ENCODE data around the gene NSMCE3. TPM values are rescaled to one million over a fixed set of nuclear protein-coding genes. Genes with fewer than 3 reads are reported as not detected.

The NSMCE3 gene
- total and polyA plus RNA-seq, 12 donors, result 8.0 to 16.9 (median 12.9) TPM

GRCh38 chr15:29311696-29312095, 42.1 kb upstream of the NSMCE3 start:
- TF ChIP-seq CTCF (IDR thresholded peaks at IDR 0.05) (no peak), POLR2A (IDR thresholded peaks at IDR 0.05) (no peak)
- no peak for DNase-seq

GRCh38 chr15:29309139-29309538, 39.5 kb upstream of the NSMCE3 start:
- TF ChIP-seq CTCF (IDR thresholded peaks at IDR 0.05) (no peak), POLR2A (IDR thresholded peaks at IDR 0.05) (no peak)
- Histone ChIP-seq H3K4me1 (replicated peaks in 1 of 2) (no peaks in the 10 kb centered on the region), H3K27me3 (no peaks in the 10 kb centered on the region), H3K27ac (no peak overlapping the region), H3K9me3 (replicated peaks in 1 of 3) (no peaks in the 10 kb centered on the region), H3K4me3 (no peak overlapping the region), H3K36me3 (replicated peaks in 1 of 2) (no peaks in the 10 kb centered on the region)
- intact Hi-C loops (cut with DNase I), result no loop called here
- 82 to 94% (median 92%) methylated on average over 3 to 5 of the region's 5 CpGs for WGBS, 4 donors
- no peak for DNase-seq

More at GRCh38 chr15:29311696-29312095, 42.1 kb upstream of the NSMCE3 start:
- intact Hi-C loops (cut with DNase I), result no loop called here
- Histone ChIP-seq H3K27ac (no peak overlapping the region), H3K36me3 (replicated peaks in 1 of 2) (no peaks in the 10 kb centered on the region), H3K4me1 (replicated peaks in 1 of 2) (no peaks in the 10 kb centered on the region), H3K4me3 (no peak overlapping the region), H3K9me3 (replicated peaks in 1 of 3) (no peaks in the 10 kb centered on the region), H3K27me3 (no peaks in the 10 kb centered on the region)

DNA sequence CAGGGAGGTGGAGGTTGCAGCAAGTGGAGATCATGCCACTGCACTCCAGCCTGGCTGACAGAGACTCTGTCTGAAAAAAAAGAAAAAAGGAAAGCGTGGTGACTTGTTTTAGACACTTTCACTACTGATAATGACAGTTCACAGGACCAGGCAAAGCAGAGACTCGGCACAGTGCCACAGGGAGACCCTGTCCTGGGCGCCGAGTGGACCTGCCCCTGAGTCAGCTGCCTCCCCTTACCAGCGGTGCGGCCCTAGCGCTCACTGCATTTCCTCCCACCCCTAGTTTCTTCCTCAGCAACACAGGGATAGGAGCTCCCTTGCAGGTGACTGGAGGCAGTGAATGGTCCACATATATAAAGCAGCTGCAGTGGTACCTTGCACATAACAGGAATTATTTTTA, 38.7 kb upstream of the NSMCE3 start:
- H3K27ac ChIP-seq, result no peak overlapping the region

DNA sequence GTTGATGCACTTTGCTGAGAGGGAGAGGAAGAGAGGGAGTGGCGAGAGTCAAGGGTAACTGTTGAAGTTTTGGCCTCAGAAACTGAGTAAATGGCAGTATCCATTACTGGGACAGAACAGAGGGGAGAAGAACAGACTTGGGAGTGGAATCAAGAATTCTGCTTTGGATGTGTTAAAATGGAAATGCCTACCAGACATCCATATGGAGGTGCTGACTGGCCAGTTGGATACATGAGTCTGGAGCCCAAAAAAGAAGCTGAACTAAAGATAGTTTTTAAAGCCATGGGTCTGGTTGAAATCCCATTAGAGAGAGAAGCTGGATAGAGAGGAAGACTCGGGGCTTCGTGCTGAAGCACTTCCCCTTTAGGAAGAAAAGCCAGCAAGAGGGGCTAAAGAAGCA, 35.9 kb upstream of the NSMCE3 start:
- no peak overlapping the region for H3K4me3 ChIP-seq
- H3K4me1 ChIP-seq (replicated peaks in 1 of 2), result no peaks in the 10 kb centered on the region
- H3K36me3 ChIP-seq (replicated peaks in 1 of 2), result no peaks in the 10 kb centered on the region
- H3K9me3 ChIP-seq (replicated peaks in 1 of 3), result no peaks in the 10 kb centered on the region
- H3K27ac ChIP-seq, result no peak overlapping the region
- WGBS, 4 donors, result 64 to 66% (median 65%) methylated on average over 3 of the region's 3 CpGs
- no peak for DNase-seq
- no peaks in the 10 kb centered on the region for H3K27me3 ChIP-seq
- TF ChIP-seq CTCF (IDR thresholded peaks at IDR 0.05), result no peak
- TF ChIP-seq POLR2A (IDR thresholded peaks at IDR 0.05), result no peak
- intact Hi-C loops (cut with DNase I), result no loop called here

More for the DNA sequence above, 38.7 kb upstream of the NSMCE3 start:
- no peak overlapping the region for H3K4me3 ChIP-seq
- no peaks in the 10 kb centered on the region for H3K27me3 ChIP-seq
- no peaks in the 10 kb centered on the region for H3K4me1 ChIP-seq (replicated peaks in 1 of 2)
- no peaks in the 10 kb centered on the region for H3K9me3 ChIP-seq (replicated peaks in 1 of 3)
- no peaks in the 10 kb centered on the region for H3K36me3 ChIP-seq (replicated peaks in 1 of 2)
- intact Hi-C loops (cut with DNase I), result no loop called here
- WGBS, 4 donors, result 76 to 87% (median 79%) methylated on average over 5 to 7 of the region's 7 CpGs
- TF ChIP-seq POLR2A (IDR thresholded peaks at IDR 0.05) (no peak), CTCF (IDR thresholded peaks at IDR 0.05) (no peak)
- no peak for DNase-seq

Measured in adrenal gland (tissue), 12 donors.